Measurements from ENCODE around the gene TSHZ2.

The TSHZ2 gene

GRCh38 chr20:53092772-53093300 is 120.7 kb downstream of the TSHZ2 start:
- DNase-seq = no peak

- DNase-seq = no peak
These were observed 125.2 kb downstream of the TSHZ2 start for GRCh38 chr20:53097371-53097770.

GRCh38 chr20:53097791-53098190 is 125.6 kb downstream of the TSHZ2 start:
- DNase-seq = no peak

- DNase-seq = no peak
These were observed 126.5 kb downstream of the TSHZ2 start for GRCh38 chr20:53098621-53099020.

GRCh38 chr20:53099856-53100255 is 127.7 kb downstream of the TSHZ2 start:
- no peak for DNase-seq

- no peak for DNase-seq
These were observed 128.3 kb downstream of the TSHZ2 start for GRCh38 chr20:53100476-53100911.

GRCh38 chr20:53101992-53102760 is 130.0 kb downstream of the TSHZ2 start:
- no peak for DNase-seq

- no peak for DNase-seq
These were observed 131.0 kb downstream of the TSHZ2 start for GRCh38 chr20:53103124-53103523.

- no peak for DNase-seq
These were observed 132.7 kb downstream of the TSHZ2 start for GRCh38 chr20:53104884-53105283.

GRCh38 chr20:53116733-53117132 is 144.6 kb downstream of the TSHZ2 start:
- DNase-seq = no peak

- DNase-seq = no peak
These were observed 150.7 kb downstream of the TSHZ2 start for GRCh38 chr20:53122853-53123252.

- no peak for DNase-seq
These were observed 152.0 kb downstream of the TSHZ2 start for GRCh38 chr20:53124075-53124551.

- no peak for DNase-seq
These were observed 152.6 kb downstream of the TSHZ2 start for GRCh38 chr20:53124803-53125202.

GRCh38 chr20:53126185-53126584 is 154.0 kb downstream of the TSHZ2 start:
- DNase-seq = no peak

- no peak for DNase-seq
These were observed 154.9 kb downstream of the TSHZ2 start for GRCh38 chr20:53127027-53127426.

- no peak for DNase-seq
These were observed 155.8 kb downstream of the TSHZ2 start for GRCh38 chr20:53128004-53128403.

GRCh38 chr20:53129563-53129962 is 157.4 kb downstream of the TSHZ2 start:
- DNase-seq = no peak

- DNase-seq = no peak
These were observed 158.6 kb downstream of the TSHZ2 start for GRCh38 chr20:53130795-53131194.

GRCh38 chr20:53133125-53133524 is 161.0 kb downstream of the TSHZ2 start:
- no peak for DNase-seq

- no peak for DNase-seq
These were observed 161.5 kb downstream of the TSHZ2 start for GRCh38 chr20:53133628-53134027.

- no peak for DNase-seq
These were observed 164.3 kb downstream of the TSHZ2 start for GRCh38 chr20:53136473-53136872.

- DNase-seq = no peak
These were observed 166.5 kb downstream of the TSHZ2 start for GRCh38 chr20:53138454-53139262.

- no peak for DNase-seq
These were observed 169.3 kb downstream of the TSHZ2 start for GRCh38 chr20:53141201-53142050.

Data from DMS79 (cell line).